ACC112 (cell line): ENCODE measurements around the gene OCRL.

Experiments
- H2AFZ ChIP-seq: fragments of 200-600 bp; sonication (generic); one replicate; pipeline ENCODE4 v1.6.0; 2017; ENCODE audit warnings: antibody characterized with exemption, low read length; ENCODE audit not compliant: unreplicated experiment
- H3K27ac ChIP-seq: fragments of 200-600 bp; sonication (generic); 2 replicates; pipeline ENCODE4 v1.5.1; 2014; ENCODE audit warnings: low read depth, mild to moderate bottlenecking, antibody characterized with exemption, low read length, moderate library complexity
- H3K27me3 ChIP-seq: fragments of 200-600 bp; sonication (generic); 2 replicates; pipeline ENCODE4 v1.6.1; 2014; ENCODE audit warnings: mild to moderate bottlenecking, antibody characterized with exemption, low read length, moderate library complexity, mixed read lengths; ENCODE audit not compliant: insufficient read depth
- H3K36me3 ChIP-seq: fragments of 200-600 bp; sonication (generic); 2 replicates; pipeline ENCODE4 v1.6.1; 2016; ENCODE audit warnings: mild to moderate bottlenecking, antibody characterized with exemption, low read length, moderate library complexity, mixed read lengths; ENCODE audit not compliant: insufficient read depth
- H3K4me1 ChIP-seq: fragments of 200-600 bp; sonication (generic); one replicate; pipeline ENCODE4 v1.6.1; 2016; ENCODE audit warnings: low read length, mixed read lengths; ENCODE audit not compliant: insufficient read depth, unreplicated experiment, control insufficient read depth
- H3K4me3 ChIP-seq: fragments of 200-600 bp; sonication (generic); 2 replicates; pipeline ENCODE4 v1.5.1; 2014; ENCODE audit warnings: mild to moderate bottlenecking, low read depth, low read length
- H3K79me2 ChIP-seq: fragments of 200-600 bp; sonication (generic); one replicate; pipeline ENCODE4 v1.6.0; 2016; ENCODE audit warnings: low read length; ENCODE audit not compliant: control insufficient read depth, unreplicated experiment, insufficient read depth

Gene OCRL

GRCh38 chrX:129629837-129630236 lies 89.8 kb downstream of the OCRL start:
- Histone ChIP-seq H3K4me3 (no peak overlapping the region), H3K36me3 (no peaks in the 10 kb centered on the region), H3K27ac (no peak overlapping the region), H3K79me2 (no peaks in the 10 kb centered on the region), H3K27me3 (no peaks in the 10 kb centered on the region), H2AFZ (no peak overlapping the region), H3K4me1 (no peaks in the 10 kb centered on the region)

- H3K36me3 ChIP-seq, result no peaks in the 10 kb centered on the region
- H3K4me1 ChIP-seq, result no peaks in the 10 kb centered on the region
- H3K4me3 ChIP-seq, result no peak overlapping the region
- no peaks in the 10 kb centered on the region for H3K27me3 ChIP-seq
- H2AFZ ChIP-seq, result no peak overlapping the region
- no peak overlapping the region for H3K27ac ChIP-seq
- H3K79me2 ChIP-seq, result no peaks in the 10 kb centered on the region
Measured at GRCh38 chrX:129631849-129632248, 91.8 kb downstream of the OCRL start.

- no peaks in the 10 kb centered on the region for H3K4me1 ChIP-seq
- no peak overlapping the region for H3K4me3 ChIP-seq
- no peaks in the 10 kb centered on the region for H3K79me2 ChIP-seq
- H3K36me3 ChIP-seq, result no peaks in the 10 kb centered on the region
- no peak overlapping the region for H3K27ac ChIP-seq
- H3K27me3 ChIP-seq, result no peaks in the 10 kb centered on the region
- H2AFZ ChIP-seq, result no peak overlapping the region
Measured at GRCh38 chrX:129632443-129632842, 92.4 kb downstream of the OCRL start.

GRCh38 chrX:129634541-129634940 lies 94.5 kb downstream of the OCRL start:
- no peak overlapping the region for H3K27ac ChIP-seq
- no peaks in the 10 kb centered on the region for H3K36me3 ChIP-seq
- H3K4me1 ChIP-seq, result peaks cover 2% of the 10 kb centered on the region
- no peaks in the 10 kb centered on the region for H3K27me3 ChIP-seq
- no peak overlapping the region for H2AFZ ChIP-seq
- no peaks in the 10 kb centered on the region for H3K79me2 ChIP-seq
- H3K4me3 ChIP-seq, result no peak overlapping the region

GRCh38 chrX:129636175-129636681 lies 96.2 kb downstream of the OCRL start:
- Histone ChIP-seq H3K36me3 (no peaks in the 10 kb centered on the region), H3K4me3 (no peak overlapping the region), H3K79me2 (no peaks in the 10 kb centered on the region), H2AFZ (no peak overlapping the region), H3K27ac (no peak overlapping the region), H3K4me1 (peaks cover 2% of the 10 kb centered on the region), H3K27me3 (no peaks in the 10 kb centered on the region)

GRCh38 chrX:129637217-129638109 lies 97.4 kb downstream of the OCRL start:
- Histone ChIP-seq H3K36me3 (no peaks in the 10 kb centered on the region), H3K27me3 (no peaks in the 10 kb centered on the region), H3K27ac (no peak overlapping the region), H3K79me2 (no peaks in the 10 kb centered on the region), H3K4me1 (peaks cover 4% of the 10 kb centered on the region), H2AFZ (no peak overlapping the region), H3K4me3 (no peak overlapping the region)

- Histone ChIP-seq H3K36me3 (no peaks in the 10 kb centered on the region), H3K4me1 (peaks cover 9% of the 10 kb centered on the region), H3K4me3 (no peak overlapping the region), H3K79me2 (no peaks in the 10 kb centered on the region), H3K27me3 (no peaks in the 10 kb centered on the region), H2AFZ (no peak overlapping the region), H3K27ac (no peak overlapping the region)
Measured at GRCh38 chrX:129638917-129639316, 98.9 kb downstream of the OCRL start.

- Histone ChIP-seq H3K27me3 (no peaks in the 10 kb centered on the region), H3K4me1 (peaks cover 9% of the 10 kb centered on the region), H3K79me2 (no peaks in the 10 kb centered on the region), H3K36me3 (no peaks in the 10 kb centered on the region), H2AFZ (no peak overlapping the region), H3K27ac (no peak overlapping the region), H3K4me3 (no peak overlapping the region)
Measured at GRCh38 chrX:129640737-129641136, 100.7 kb downstream of the OCRL start.

GRCh38 chrX:129641469-129641868 lies 101.4 kb downstream of the OCRL start:
- Histone ChIP-seq H2AFZ (no peak overlapping the region), H3K27ac (no peak overlapping the region), H3K79me2 (no peaks in the 10 kb centered on the region), H3K27me3 (no peaks in the 10 kb centered on the region), H3K4me3 (no peak overlapping the region), H3K36me3 (no peaks in the 10 kb centered on the region), H3K4me1 (peaks cover 9% of the 10 kb centered on the region)

GRCh38 chrX:129641941-129642340 lies 101.9 kb downstream of the OCRL start:
- no peak overlapping the region for H2AFZ ChIP-seq
- peaks cover 9% of the 10 kb centered on the region for H3K4me1 ChIP-seq
- no peaks in the 10 kb centered on the region for H3K36me3 ChIP-seq
- H3K27ac ChIP-seq, result no peak overlapping the region
- H3K79me2 ChIP-seq, result no peaks in the 10 kb centered on the region
- no peaks in the 10 kb centered on the region for H3K27me3 ChIP-seq
- no peak overlapping the region for H3K4me3 ChIP-seq
